HEK293 (cell line): ENCODE measurements around the gene PLP2.
"Not testable (repeated sequence)": the region's sequence is repeated elsewhere in the genome, so short reads cannot be mapped to it uniquely, and the experiment has no call there.

Experiments used
- CTCF ChIA-PET: fragments of 350-600 bp; formaldehyde crosslinking; extraction: SDS; loops from one replicate; lab custom pipeline; 2021; ENCODE audit warnings: antibody characterized with exemption; lab: Yijun Ruan, JAX
- POLR2A ChIA-PET: fragments of 300-600 bp; formaldehyde crosslinking; extraction: SDS; loops from one replicate; lab custom pipeline; 2020; ENCODE audit warnings: antibody characterized with exemption, inconsistent platforms; lab: Yijun Ruan, JAX
- H3K27ac ChIP-seq: fragments of 200-500 bp; sonication (Bioruptor generic); 2 replicates; pipeline ENCODE4 v1.5.1; 2014; ENCODE audit warnings: low read depth, low read length, control low read depth, inconsistent platforms; ENCODE audit errors: extremely low read depth
- H3K36me3 ChIP-seq, 2 experiments: fragments of 200-500 bp in 1 of 2; sonication (Bioruptor generic) in 1 of 2; 1 replicate in 1 of 2; 2 replicates in 1 of 2; pipeline ENCODE4 v1.5.1; 2014 to 2017; ENCODE audit warnings: inconsistent platforms in 2 of 2, low read length in 2 of 2; ENCODE audit not compliant: control insufficient read depth in 2 of 2, insufficient read depth in 1 of 2
- H3K4me1 ChIP-seq: fragments of 200-500 bp; sonication (Bioruptor generic); 2 replicates; pipeline ENCODE4 v1.5.1; 2014; ENCODE audit warnings: mild to moderate bottlenecking, low read length, inconsistent platforms; ENCODE audit not compliant: control insufficient read depth, insufficient read depth
- H3K4me3 ChIP-seq: 2 replicates; pipeline ENCODE4 v1.5.1; 2011; ENCODE audit warnings: low read depth, mild to moderate bottlenecking, control low read depth, low read length, moderate library complexity
- H3K9me3 ChIP-seq: fragments of 200-500 bp; sonication (Bioruptor generic); 2 replicates; pipeline ENCODE4 v1.5.1; 2014; ENCODE audit warnings: low read depth, low read length, inconsistent platforms; ENCODE audit not compliant: control insufficient read depth, insufficient read depth
- KLF8 ChIP-seq: fragments of 450-650 bp; formaldehyde crosslinking; IDR thresholded peaks from 2 replicates; pipeline ENCODE4 v1.5.1; 2016; ENCODE audit warnings: missing biosample characterization, missing genetic modification characterization
- RBAK ChIP-seq: fragments of 450-650 bp; formaldehyde crosslinking; IDR thresholded peaks from 2 replicates; pipeline ENCODE4 v1.5.1; 2016; ENCODE audit warnings: missing biosample characterization, missing genetic modification characterization
- REPIN1 ChIP-seq: fragments of 450-650 bp; formaldehyde crosslinking; IDR thresholded peaks from 2 replicates; pipeline ENCODE4 v1.5.1; 2017; ENCODE audit warnings: missing biosample characterization, missing genetic modification characterization, low read depth
- ZNF10 ChIP-seq: fragments of 450-650 bp; formaldehyde crosslinking; IDR thresholded peaks from 2 replicates; pipeline ENCODE4 v1.5.1; 2017; ENCODE audit warnings: missing biosample characterization, missing genetic modification characterization
- ZNF114 ChIP-seq: fragments of 450-650 bp; formaldehyde crosslinking; IDR thresholded peaks from 2 replicates; pipeline ENCODE4 v1.5.0; 2017; ENCODE audit warnings: missing biosample characterization, missing genetic modification characterization
- ZNF133 ChIP-seq: fragments of 450-650 bp; formaldehyde crosslinking; IDR thresholded peaks from 2 replicates; pipeline ENCODE4 v1.5.1; 2016; ENCODE audit warnings: missing biosample characterization, missing genetic modification characterization
- ZNF174 ChIP-seq: fragments of 450-650 bp; formaldehyde crosslinking; IDR thresholded peaks from 2 replicates; pipeline ENCODE4 v1.5.0; 2017; ENCODE audit warnings: missing biosample characterization, mild to moderate bottlenecking, missing genetic modification characterization
- ZNF23 ChIP-seq: fragments of 450-650 bp; formaldehyde crosslinking; IDR thresholded peaks from 2 replicates; pipeline ENCODE4 v1.5.1; 2016; ENCODE audit warnings: missing biosample characterization, missing genetic modification characterization, borderline replicate concordance
- ZNF274 ChIP-seq, 2 experiments: fragments of 200-500 bp in 1 of 2; fragments of 450-650 bp in 1 of 2; sonication (Bioruptor generic) in 1 of 2; formaldehyde crosslinking in 1 of 2; IDR thresholded peaks; 2 replicates each; pipeline versions ENCODE4 v1.5.1 to v1.6.1; 2014 to 2016; ENCODE audit warnings: borderline replicate concordance in 1 of 2, inconsistent platforms in 1 of 2, low read length in 1 of 2, missing biosample characterization in 1 of 2, missing genetic modification characterization in 1 of 2
- ZNF391 ChIP-seq: fragments of 450-650 bp; formaldehyde crosslinking; IDR thresholded peaks from 2 replicates; pipeline ENCODE4 v1.5.1; 2016; ENCODE audit warnings: low read depth, missing biosample characterization, missing genetic modification characterization, borderline replicate concordance
- ZNF544 ChIP-seq: fragments of 450-650 bp; formaldehyde crosslinking; IDR thresholded peaks from 2 replicates; pipeline ENCODE4 v1.5.0; 2017; ENCODE audit warnings: missing biosample characterization, missing genetic modification characterization
- ZNF621 ChIP-seq: fragments of 450-650 bp; formaldehyde crosslinking; IDR thresholded peaks from 2 replicates; pipeline ENCODE4 v1.5.1; 2017; ENCODE audit warnings: missing biosample characterization, missing genetic modification characterization
- TF ChIP-seq, protein P1 (sequence below): fragments of 450-650 bp; formaldehyde crosslinking; IDR thresholded peaks from 2 replicates; pipeline ENCODE4 v1.5.1; 2016; ENCODE audit warnings: missing biosample characterization, missing genetic modification characterization, borderline replicate concordance
- TF ChIP-seq, protein P2 (sequence below): fragments of 450-650 bp; formaldehyde crosslinking; IDR thresholded peaks from 2 replicates; pipeline ENCODE4 v1.5.1; 2016; ENCODE audit warnings: missing biosample characterization, missing genetic modification characterization, low read depth

The PLP2 gene

DNA sequence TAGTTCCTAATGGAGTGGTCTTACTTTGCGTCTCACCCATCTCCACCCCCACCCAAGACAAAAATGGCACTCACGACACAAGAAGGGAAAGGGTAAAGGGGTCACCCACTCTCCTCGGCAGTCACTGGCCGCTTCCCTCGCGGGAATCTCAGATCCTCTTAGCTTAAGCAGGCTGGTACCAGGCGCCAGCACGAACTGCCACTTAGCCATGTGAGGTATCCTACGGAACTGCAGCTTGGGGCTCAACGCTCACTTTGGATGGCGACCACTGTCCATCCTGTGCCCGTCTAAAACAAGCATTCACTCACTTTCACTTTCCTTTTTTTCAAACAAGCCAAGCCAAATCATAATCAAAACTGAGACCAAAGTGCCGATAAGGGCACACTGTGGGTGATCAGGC, 23.8 kb upstream of the PLP2 start (continued):
- TF ChIP-seq, protein P1, sequence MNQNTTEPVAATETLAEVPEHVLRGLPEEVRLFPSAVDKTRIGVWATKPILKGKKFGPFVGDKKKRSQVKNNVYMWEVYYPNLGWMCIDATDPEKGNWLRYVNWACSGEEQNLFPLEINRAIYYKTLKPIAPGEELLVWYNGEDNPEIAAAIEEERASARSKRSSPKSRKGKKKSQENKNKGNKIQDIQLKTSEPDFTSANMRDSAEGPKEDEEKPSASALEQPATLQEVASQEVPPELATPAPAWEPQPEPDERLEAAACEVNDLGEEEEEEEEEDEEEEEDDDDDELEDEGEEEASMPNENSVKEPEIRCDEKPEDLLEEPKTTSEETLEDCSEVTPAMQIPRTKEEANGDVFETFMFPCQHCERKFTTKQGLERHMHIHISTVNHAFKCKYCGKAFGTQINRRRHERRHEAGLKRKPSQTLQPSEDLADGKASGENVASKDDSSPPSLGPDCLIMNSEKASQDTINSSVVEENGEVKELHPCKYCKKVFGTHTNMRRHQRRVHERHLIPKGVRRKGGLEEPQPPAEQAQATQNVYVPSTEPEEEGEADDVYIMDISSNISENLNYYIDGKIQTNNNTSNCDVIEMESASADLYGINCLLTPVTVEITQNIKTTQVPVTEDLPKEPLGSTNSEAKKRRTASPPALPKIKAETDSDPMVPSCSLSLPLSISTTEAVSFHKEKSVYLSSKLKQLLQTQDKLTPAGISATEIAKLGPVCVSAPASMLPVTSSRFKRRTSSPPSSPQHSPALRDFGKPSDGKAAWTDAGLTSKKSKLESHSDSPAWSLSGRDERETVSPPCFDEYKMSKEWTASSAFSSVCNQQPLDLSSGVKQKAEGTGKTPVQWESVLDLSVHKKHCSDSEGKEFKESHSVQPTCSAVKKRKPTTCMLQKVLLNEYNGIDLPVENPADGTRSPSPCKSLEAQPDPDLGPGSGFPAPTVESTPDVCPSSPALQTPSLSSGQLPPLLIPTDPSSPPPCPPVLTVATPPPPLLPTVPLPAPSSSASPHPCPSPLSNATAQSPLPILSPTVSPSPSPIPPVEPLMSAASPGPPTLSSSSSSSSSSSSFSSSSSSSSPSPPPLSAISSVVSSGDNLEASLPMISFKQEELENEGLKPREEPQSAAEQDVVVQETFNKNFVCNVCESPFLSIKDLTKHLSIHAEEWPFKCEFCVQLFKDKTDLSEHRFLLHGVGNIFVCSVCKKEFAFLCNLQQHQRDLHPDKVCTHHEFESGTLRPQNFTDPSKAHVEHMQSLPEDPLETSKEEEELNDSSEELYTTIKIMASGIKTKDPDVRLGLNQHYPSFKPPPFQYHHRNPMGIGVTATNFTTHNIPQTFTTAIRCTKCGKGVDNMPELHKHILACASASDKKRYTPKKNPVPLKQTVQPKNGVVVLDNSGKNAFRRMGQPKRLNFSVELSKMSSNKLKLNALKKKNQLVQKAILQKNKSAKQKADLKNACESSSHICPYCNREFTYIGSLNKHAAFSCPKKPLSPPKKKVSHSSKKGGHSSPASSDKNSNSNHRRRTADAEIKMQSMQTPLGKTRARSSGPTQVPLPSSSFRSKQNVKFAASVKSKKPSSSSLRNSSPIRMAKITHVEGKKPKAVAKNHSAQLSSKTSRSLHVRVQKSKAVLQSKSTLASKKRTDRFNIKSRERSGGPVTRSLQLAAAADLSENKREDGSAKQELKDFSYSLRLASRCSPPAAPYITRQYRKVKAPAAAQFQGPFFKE = no peak
- no peak for TF ChIP-seq ZNF391
- TF ChIP-seq, protein P2, sequence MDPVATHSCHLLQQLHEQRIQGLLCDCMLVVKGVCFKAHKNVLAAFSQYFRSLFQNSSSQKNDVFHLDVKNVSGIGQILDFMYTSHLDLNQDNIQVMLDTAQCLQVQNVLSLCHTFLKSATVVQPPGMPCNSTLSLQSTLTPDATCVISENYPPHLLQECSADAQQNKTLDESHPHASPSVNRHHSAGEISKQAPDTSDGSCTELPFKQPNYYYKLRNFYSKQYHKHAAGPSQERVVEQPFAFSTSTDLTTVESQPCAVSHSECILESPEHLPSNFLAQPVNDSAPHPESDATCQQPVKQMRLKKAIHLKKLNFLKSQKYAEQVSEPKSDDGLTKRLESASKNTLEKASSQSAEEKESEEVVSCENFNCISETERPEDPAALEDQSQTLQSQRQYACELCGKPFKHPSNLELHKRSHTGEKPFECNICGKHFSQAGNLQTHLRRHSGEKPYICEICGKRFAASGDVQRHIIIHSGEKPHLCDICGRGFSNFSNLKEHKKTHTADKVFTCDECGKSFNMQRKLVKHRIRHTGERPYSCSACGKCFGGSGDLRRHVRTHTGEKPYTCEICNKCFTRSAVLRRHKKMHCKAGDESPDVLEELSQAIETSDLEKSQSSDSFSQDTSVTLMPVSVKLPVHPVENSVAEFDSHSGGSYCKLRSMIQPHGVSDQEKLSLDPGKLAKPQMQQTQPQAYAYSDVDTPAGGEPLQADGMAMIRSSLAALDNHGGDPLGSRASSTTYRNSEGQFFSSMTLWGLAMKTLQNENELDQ = no peak
- TF ChIP-seq ZNF544 (tag by site-specific recombination) = no peak
- TF ChIP-seq ZNF23 = no peak
- no peak for TF ChIP-seq KLF8 (tag by site-specific recombination)
- TF ChIP-seq, all 188 proteins: peak for 0

DNA sequence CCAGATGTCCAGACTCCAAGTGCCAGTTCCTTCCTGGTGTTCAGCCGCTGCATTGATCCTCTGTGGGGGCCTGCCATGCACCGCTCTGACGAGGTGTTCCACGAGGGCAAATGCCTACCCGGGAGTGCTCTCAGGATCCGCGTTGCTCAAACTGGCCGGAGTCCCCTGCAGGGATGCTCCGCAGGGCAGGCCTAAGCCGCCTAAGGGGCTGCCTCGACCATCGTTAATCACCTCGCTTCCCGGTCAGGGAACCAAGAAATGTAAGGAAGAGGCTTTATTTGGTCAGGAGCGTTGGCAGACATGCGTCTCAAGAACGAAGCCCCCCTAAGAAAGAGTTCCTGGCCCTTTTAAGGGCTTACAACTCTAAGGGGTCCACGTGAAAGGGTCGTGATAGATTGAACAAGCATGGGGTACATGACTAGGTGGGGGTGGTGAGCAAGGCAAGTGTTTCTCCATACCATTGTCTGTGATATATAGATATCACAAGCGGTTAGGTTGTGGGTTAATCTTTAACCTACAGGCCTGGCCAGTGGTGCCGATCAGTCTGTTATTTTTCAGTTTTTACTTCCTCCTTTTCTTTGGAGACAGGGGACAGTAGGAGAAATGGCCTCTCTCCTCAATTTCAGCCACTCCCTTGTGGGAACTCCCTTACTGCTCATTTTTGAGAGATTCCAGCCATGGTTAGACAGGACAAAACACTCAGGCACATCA, 23.2 kb upstream of the PLP2 start:
- H3K4me1 ChIP-seq, H3K4me3 ChIP-seq, POLR2A ChIA-PET, H3K27ac ChIP-seq, H3K36me3 ChIP-seq, H3K9me3 ChIP-seq: not testable (repeated sequence)
- CTCF ChIA-PET = interaction anchor here (0.6 to 0.7 kb wide), 2 partner anchors 8 to 16 kb away, joined by 3 to 4 read pairs; no protein-coding TSS in a partner anchor

DNA sequence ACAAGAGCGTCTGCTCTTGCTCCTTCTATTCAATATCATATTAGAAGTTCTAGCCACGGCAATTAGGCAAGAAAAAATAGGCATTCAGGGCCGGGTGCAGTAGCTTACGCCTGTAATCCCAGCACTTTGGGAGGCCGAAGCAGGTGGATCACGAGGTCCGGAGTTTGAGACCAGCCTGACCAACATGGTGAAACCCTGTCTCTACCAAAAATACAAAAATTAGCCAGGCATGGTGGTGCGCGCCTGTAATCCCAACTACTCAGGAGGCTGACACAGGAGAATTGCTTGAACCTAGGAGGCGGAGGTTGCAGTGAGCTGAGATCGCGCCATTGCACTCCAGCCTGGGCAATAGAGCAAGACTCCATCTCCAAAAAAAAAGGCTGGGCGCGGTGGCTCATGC, 22.4 kb upstream of the PLP2 start:
- H3K9me3 ChIP-seq, POLR2A ChIA-PET, H3K36me3 ChIP-seq, H3K27ac ChIP-seq, H3K4me3 ChIP-seq, H3K4me1 ChIP-seq: not testable (repeated sequence)
- CTCF ChIA-PET = interaction anchor here (0.6 kb wide), 1 partner anchor 8 kb away, joined by 3 read pairs; no protein-coding TSS in a partner anchor

DNA sequence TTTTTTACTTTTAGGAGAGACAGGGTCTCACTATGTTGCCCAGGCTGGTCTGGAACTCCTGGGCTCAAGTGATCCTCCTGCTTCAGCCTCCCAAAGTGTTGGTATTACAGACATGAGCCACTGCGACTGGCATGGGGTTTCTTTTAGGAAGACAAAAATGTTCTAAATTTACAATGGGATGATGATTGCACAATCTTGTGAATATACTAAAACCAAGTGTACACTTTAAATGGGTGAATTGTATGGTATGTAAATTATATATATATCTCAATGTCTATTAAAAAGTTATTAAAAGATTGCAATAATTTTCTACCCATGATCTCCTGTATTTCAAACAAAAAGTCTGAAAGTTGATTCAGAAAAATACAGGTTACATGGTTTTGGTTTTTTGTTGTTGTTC, 18.2 kb upstream of the PLP2 start:
- H3K9me3 ChIP-seq = no peaks in the 10 kb centered on the region
- H3K4me3 ChIP-seq = no peak overlapping the region
- no peak for TF ChIP-seq ZNF10 (tag by site-specific recombination)
- TF ChIP-seq ZNF114 (tag by site-specific recombination) = no peak
- TF ChIP-seq ZNF174 (tag by site-specific recombination) = no peak
- TF ChIP-seq RBAK (tag by site-specific recombination) = no peak
- no peak for TF ChIP-seq ZNF133 (tag by site-specific recombination)
- no peak for TF ChIP-seq ZNF274 (IDR thresholded peaks at IDR 0.05; ENCODE audit: low read length)
- no peak for TF ChIP-seq ZNF274 (tag by site-specific recombination; IDR thresholded peaks at IDR 0.05; ENCODE audit: borderline replicate concordance)
- no peak for TF ChIP-seq REPIN1 (tag by site-specific recombination)
- TF ChIP-seq ZNF621 (tag by site-specific recombination) = no peak
- TF ChIP-seq ZNF391 = no peak
- CTCF ChIA-PET = interaction anchor here (0.6 to 0.9 kb wide), 2 partner anchors 11 to 1870 kb away, joined by 3 to 4 read pairs; no protein-coding TSS in a partner anchor
- POLR2A ChIA-PET = no interaction called here
- H3K4me1 ChIP-seq = no peaks in the 10 kb centered on the region
- no peaks in the 10 kb centered on the region for H3K36me3 ChIP-seq
- H3K27ac ChIP-seq = no peak overlapping the region
